ENCODE measurements around the gene SNX10.

SNX10 gene

DNA sequence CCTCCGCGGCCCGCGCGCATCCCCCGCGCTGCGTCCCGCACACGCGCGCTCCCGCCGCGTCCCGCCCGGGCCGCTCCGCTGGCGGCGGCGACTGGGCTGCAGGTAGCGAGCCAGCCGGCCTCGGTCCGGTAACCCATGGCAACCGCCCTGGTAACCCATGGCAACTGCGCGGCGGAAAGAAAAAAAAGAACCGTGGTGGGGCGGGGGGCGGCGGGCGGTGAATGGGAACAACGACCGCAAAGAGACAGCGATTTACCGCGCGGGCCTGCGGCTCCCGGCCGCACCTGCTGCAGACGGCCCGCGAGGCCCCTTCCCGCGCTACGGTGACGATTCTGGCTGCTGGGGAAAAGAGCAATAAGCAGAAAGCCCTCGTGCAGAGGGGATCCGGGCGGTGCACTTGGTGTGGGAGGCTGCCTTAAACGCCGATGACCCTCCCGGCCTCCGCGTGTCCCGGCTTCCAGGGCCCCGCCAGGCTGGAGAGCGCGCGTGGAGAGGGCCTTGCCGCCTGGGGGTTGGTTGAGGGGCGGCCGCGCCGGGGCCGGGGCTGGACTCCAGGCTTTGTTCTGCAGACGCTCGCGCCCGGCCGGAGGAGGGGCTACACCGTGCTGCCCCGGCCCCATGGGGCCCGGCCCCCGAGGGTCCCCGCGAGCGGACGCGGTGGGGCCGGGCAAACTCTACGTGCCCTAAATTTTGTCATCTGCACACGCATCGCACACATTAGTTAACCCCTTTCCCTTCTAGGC, 84.7 kb downstream of the SNX10 start:
- Histone ChIP-seq H3K9ac (ENCODE audit: low read depth, low read length) (peak overlapping the region; percentile 39), H3K4me3 (ENCODE audit: low read depth, low read length) (peak overlapping the region; percentile 73), H3K36me3 (ENCODE audit: control insufficient read depth, insufficient read depth, low read length) (no peaks in the 10 kb centered on the region), H3K27me3 (ENCODE audit: control insufficient read depth, insufficient read depth, low read length) (peaks cover 6% of the 10 kb centered on the region), H3K4me1 (ENCODE audit: control insufficient read depth, insufficient read depth, low read length) (peaks cover 11% of the 10 kb centered on the region), H3K9me3 (ENCODE audit: control insufficient read depth, insufficient read depth, low read length) (no peaks in the 10 kb centered on the region)

DNA sequence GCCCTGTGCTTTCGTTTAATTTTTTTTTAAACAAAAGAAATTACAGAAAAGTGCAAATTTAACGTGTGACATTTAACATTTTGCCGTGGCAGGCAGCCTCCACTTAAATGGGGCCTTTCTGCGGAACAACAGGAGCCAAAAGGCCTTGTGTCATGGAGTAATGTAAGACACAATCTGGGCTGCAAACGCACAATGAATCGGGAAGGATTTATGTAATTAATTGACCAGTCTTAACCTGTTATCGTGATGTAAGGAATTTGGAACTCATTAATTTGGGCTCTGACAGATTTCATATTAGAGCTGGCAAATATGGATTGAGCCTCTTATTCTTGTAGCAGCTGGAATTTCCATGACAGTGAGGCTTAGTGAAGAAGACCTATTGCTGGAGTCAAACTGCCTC, 86.4 kb downstream of the SNX10 start:
- Histone ChIP-seq H3K4me3 (ENCODE audit: low read depth, low read length) (no peak overlapping the region), H3K9ac (ENCODE audit: low read depth, low read length) (no peak overlapping the region), H3K36me3 (ENCODE audit: control insufficient read depth, insufficient read depth, low read length) (no peaks in the 10 kb centered on the region), H3K27me3 (ENCODE audit: control insufficient read depth, insufficient read depth, low read length) (peaks cover 6% of the 10 kb centered on the region), H3K9me3 (ENCODE audit: control insufficient read depth, insufficient read depth, low read length) (no peaks in the 10 kb centered on the region), H3K4me1 (ENCODE audit: control insufficient read depth, insufficient read depth, low read length) (peaks cover 11% of the 10 kb centered on the region)

DNA sequence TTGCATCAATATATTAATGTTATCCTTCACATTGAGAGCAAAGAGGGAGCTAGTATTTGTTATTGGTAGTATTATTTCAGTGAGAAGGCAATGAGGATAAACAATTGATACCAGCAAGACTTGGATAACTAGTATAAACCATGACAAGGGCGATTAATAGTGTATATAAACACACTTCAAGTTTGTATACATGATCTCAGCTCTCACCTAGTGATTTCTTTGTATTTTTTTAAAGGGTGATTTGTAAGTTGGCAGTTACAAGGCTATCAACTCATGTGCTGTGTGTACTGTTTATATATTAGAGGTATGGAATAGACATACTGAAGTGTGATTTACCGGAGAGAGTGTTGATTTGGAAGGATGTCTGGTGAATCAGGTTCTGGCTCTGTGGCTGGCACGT, 88.0 kb downstream of the SNX10 start:
- Histone ChIP-seq H3K36me3 (ENCODE audit: control insufficient read depth, insufficient read depth, low read length) (no peaks in the 10 kb centered on the region), H3K4me3 (ENCODE audit: low read depth, low read length) (no peak overlapping the region), H3K27me3 (ENCODE audit: control insufficient read depth, insufficient read depth, low read length) (peaks cover 6% of the 10 kb centered on the region), H3K9ac (ENCODE audit: low read depth, low read length) (no peak overlapping the region), H3K4me1 (ENCODE audit: control insufficient read depth, insufficient read depth, low read length) (peaks cover 9% of the 10 kb centered on the region), H3K9me3 (ENCODE audit: control insufficient read depth, insufficient read depth, low read length) (no peaks in the 10 kb centered on the region)

DNA sequence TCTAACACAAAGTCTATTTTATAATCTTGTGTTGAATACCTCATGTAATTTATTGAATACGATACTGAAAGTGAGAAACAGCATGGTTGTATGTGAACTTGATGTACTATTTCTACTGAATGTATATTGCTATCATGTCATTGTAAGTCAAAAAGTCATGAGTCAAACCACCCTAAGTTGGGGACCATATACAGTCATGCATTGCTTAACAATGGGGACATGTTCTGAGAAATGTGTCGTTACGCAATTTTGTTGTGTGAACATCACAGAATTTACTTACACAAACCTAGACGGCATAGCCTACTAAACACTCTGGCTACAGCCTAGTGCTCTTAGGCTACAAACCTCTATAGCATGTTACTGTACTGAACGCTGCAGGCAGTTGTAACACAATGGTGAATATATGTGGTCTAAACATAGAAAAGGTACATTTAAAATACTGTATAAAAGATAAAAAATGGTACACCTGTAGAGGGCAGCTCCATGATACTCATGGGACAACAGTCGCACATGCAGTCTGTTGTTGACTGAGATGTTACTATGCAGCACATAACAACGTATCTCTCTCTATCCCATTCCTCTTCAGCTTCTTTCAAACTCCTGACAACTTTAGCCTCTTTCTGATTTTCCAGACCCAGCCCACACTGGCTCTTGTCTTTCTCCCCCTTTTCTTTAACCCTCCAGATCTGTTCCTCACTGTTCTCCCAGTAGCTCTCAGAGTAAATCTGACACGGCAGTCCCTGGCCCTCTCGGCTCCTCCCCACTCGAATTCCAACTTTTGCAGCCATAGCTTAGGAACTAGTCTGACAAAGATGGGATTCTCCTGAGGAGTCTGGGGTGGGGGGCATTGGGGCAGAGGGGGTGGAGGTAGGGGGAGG, 90.1 kb downstream of the SNX10 start:
- Histone ChIP-seq H3K4me1 (ENCODE audit: control insufficient read depth, insufficient read depth, low read length) (no peaks in the 10 kb centered on the region), H3K36me3 (ENCODE audit: control insufficient read depth, insufficient read depth, low read length) (no peaks in the 10 kb centered on the region)

DNA sequence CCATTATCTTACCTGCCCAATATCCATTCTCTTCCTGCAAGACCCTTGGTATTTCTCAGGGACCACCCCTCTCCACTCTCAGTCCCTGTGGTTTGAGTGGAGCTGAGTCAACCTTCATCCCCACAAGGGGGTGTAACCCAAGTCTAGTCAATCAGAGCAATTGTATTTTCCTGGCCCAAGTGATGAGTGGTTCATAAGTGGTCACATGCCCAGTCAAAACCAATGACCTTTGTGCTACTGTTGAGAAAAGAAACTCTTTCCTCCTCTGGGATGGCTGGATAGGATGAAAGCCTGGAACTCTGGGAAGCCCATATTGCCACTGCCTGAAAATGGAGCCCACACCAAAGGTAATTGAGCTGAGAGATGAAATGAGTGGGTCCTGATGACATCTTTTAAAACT, 93.6 kb downstream of the SNX10 start:
- Histone ChIP-seq H3K9ac (ENCODE audit: low read depth, low read length) (no peak overlapping the region), H3K27me3 (ENCODE audit: control insufficient read depth, insufficient read depth, low read length) (no peaks in the 10 kb centered on the region), H3K4me3 (ENCODE audit: low read depth, low read length) (no peak overlapping the region), H3K36me3 (ENCODE audit: control insufficient read depth, insufficient read depth, low read length) (no peaks in the 10 kb centered on the region), H3K9me3 (ENCODE audit: control insufficient read depth, insufficient read depth, low read length) (no peaks in the 10 kb centered on the region), H3K4me1 (ENCODE audit: control insufficient read depth, insufficient read depth, low read length) (peaks cover 8% of the 10 kb centered on the region)

More for the DNA sequence above, 90.1 kb downstream of the SNX10 start:
- H3K4me3 ChIP-seq (ENCODE audit: low read depth, low read length), result no peak overlapping the region
- no peaks in the 10 kb centered on the region for H3K9me3 ChIP-seq (ENCODE audit: control insufficient read depth, insufficient read depth, low read length)
- H3K9ac ChIP-seq (ENCODE audit: low read depth, low read length), result no peak overlapping the region
- H3K27me3 ChIP-seq (ENCODE audit: control insufficient read depth, insufficient read depth, low read length), result peaks cover 6% of the 10 kb centered on the region

DNA sequence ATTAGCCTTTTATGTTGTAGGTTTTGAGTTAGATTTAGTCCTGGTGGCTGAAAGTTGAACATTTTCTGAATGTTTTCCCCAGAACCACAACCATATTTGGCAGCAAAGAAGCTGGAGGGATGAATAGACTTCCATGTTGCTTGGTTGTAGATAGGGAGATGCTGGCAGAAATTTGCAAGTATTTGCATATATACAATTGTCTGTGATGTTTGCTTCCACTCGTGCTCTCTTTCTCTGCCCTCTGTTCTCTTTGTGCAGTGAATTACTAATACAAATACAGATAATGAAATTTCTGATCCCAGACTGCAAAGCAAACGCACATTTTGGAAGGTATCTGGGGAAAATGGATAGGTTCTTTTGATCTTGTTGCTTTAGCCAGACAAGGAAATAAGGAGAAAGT, 96.1 kb downstream of the SNX10 start:
- H3K9me3 ChIP-seq (ENCODE audit: control insufficient read depth, insufficient read depth, low read length), result no peaks in the 10 kb centered on the region
- H3K9ac ChIP-seq (ENCODE audit: low read depth, low read length), result no peak overlapping the region
- H3K36me3 ChIP-seq (ENCODE audit: control insufficient read depth, insufficient read depth, low read length), result no peaks in the 10 kb centered on the region
- no peak overlapping the region for H3K4me3 ChIP-seq (ENCODE audit: low read depth, low read length)
- no peaks in the 10 kb centered on the region for H3K27me3 ChIP-seq (ENCODE audit: control insufficient read depth, insufficient read depth, low read length)
- peaks cover 8% of the 10 kb centered on the region for H3K4me1 ChIP-seq (ENCODE audit: control insufficient read depth, insufficient read depth, low read length)

DNA sequence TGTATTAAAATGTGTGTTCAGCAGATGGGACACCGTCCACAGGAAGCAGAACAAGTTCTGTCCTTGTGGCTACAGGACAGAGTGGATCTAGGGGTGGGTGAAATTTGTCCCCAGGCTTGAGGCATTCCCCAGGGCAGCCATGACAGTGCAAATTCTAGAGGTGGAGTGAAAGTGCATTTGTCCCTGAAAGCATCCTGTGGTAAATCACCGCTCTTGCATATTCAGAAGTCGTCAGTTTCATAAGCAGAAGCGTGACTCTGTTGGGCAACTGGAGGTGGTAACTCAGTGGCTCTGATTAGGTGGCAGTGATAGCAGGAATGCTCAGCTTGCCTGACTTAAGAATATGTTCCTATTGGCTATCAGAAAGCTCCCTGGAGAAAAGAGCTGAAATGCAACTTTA, 96.6 kb downstream of the SNX10 start:
- Histone ChIP-seq H3K4me1 (ENCODE audit: control insufficient read depth, insufficient read depth, low read length) (peaks cover 8% of the 10 kb centered on the region), H3K27me3 (ENCODE audit: control insufficient read depth, insufficient read depth, low read length) (no peaks in the 10 kb centered on the region), H3K9me3 (ENCODE audit: control insufficient read depth, insufficient read depth, low read length) (no peaks in the 10 kb centered on the region), H3K4me3 (ENCODE audit: low read depth, low read length) (no peak overlapping the region), H3K9ac (ENCODE audit: low read depth, low read length) (no peak overlapping the region), H3K36me3 (ENCODE audit: control insufficient read depth, insufficient read depth, low read length) (no peaks in the 10 kb centered on the region)

DNA sequence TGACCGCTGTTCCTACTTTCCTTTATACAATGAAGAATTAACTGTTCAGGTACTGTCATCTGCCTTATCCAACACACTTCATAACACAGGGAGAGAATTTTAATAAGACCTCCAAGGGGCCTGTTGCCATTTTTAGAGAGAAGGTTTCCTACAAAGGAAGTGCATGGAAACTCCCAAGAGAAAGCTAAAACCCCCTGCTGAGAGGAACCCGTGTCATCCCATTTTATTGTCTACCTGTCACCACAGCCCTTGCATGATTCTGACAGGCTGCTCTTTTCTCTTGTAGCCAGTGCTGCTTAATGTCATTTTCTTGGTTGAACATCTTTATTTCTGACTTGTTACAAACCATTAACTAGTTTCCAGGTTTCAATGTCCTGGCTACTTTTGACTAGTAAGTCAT, 98.4 kb downstream of the SNX10 start:
- H3K9ac ChIP-seq (ENCODE audit: low read depth, low read length), result no peak overlapping the region
- no peak overlapping the region for H3K4me3 ChIP-seq (ENCODE audit: low read depth, low read length)
- no peaks in the 10 kb centered on the region for H3K27me3 ChIP-seq (ENCODE audit: control insufficient read depth, insufficient read depth, low read length)
- H3K36me3 ChIP-seq (ENCODE audit: control insufficient read depth, insufficient read depth, low read length), result no peaks in the 10 kb centered on the region
- no peaks in the 10 kb centered on the region for H3K9me3 ChIP-seq (ENCODE audit: control insufficient read depth, insufficient read depth, low read length)
- peaks cover 8% of the 10 kb centered on the region for H3K4me1 ChIP-seq (ENCODE audit: control insufficient read depth, insufficient read depth, low read length)

DNA sequence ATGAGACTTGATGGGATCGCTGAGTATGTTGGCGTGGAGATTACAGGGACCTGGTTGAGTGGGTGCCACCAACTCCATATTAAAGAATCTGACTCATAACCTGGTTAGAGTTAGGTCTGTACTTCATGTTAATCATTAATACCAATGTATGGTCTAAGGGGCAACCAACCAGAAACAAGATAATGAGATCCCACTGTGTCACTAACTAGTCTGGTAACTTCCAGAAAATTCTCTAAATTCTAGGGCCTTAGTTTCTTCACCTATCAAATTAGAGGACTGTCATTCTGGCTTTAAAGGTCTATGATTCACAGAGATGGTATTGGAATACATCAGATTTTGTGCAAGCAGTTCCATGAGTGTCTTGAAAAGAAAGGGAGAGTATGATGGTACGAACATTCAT, 102.2 kb downstream of the SNX10 start:
- H3K4me3 ChIP-seq (ENCODE audit: low read depth, low read length), result no peak overlapping the region
- no peak overlapping the region for H3K9ac ChIP-seq (ENCODE audit: low read depth, low read length)
- H3K36me3 ChIP-seq (ENCODE audit: control insufficient read depth, insufficient read depth, low read length), result no peaks in the 10 kb centered on the region
- H3K27me3 ChIP-seq (ENCODE audit: control insufficient read depth, insufficient read depth, low read length), result peaks cover 5% of the 10 kb centered on the region
- H3K9me3 ChIP-seq (ENCODE audit: control insufficient read depth, insufficient read depth, low read length), result no peaks in the 10 kb centered on the region
- H3K4me1 ChIP-seq (ENCODE audit: control insufficient read depth, insufficient read depth, low read length), result peaks cover 9% of the 10 kb centered on the region

DNA sequence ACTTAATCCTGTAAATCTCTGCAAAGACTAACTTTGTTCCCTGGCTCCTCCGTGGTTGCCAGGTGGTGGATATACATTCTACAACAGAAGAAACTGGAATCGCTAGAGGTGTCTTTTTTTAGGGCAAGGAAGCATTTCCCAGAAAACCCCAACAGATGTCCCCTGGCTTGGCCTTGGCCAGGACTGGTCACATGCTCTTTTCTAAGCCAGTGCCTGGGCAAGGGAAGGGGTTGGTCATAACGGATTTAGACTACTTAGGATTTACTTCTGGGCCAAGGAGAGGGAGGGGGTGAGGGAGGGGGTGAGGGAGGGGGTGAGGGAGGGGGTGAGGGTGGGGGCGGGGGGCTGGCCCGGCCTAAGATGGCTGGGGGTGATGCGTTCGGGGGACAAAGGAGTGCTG, 105.7 kb downstream of the SNX10 start:
- peaks cover 7% of the 10 kb centered on the region for H3K27me3 ChIP-seq (ENCODE audit: control insufficient read depth, insufficient read depth, low read length)

DNA sequence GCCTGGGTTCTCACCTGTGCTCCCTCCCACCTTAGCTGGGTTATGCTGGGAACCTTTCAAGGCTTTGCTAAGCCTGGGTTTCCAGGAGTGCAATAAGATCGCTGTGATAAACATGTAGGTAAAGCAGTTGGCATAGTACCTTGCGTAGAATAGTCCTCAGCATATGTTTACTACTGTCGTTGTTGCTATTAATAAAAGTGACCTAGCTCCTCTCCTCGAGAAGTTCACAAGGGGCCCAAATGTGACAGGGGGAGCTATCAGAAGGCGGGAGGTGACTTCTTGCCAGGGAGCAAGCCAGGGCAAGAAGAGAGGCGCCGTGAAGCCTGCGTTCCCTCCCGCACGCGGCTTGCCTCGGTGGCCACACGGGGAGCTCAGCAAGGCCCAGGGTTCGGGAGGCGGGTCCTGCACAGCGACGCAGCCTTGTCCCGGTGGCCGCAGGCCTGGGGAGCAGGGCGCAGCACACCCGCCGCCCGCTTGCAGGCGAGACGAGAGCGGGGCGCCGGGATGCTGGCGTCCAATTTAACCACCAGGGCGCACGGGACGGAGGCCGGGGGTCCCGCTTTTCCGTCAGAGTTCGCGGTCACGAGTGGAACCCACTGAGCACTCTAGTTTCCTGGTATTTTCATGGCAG, 106.2 kb downstream of the SNX10 start:
- H3K4me1 ChIP-seq (ENCODE audit: control insufficient read depth, insufficient read depth, low read length), result peaks cover 9% of the 10 kb centered on the region

More for the DNA sequence above, 105.7 kb downstream of the SNX10 start:
- Histone ChIP-seq H3K36me3 (ENCODE audit: control insufficient read depth, insufficient read depth, low read length) (no peaks in the 10 kb centered on the region), H3K9ac (ENCODE audit: low read depth, low read length) (no peak overlapping the region), H3K9me3 (ENCODE audit: control insufficient read depth, insufficient read depth, low read length) (no peaks in the 10 kb centered on the region), H3K4me1 (ENCODE audit: control insufficient read depth, insufficient read depth, low read length) (peaks cover 9% of the 10 kb centered on the region), H3K4me3 (ENCODE audit: low read depth, low read length) (peak overlapping the region; percentile 75)

More for the DNA sequence above, 106.2 kb downstream of the SNX10 start:
- H3K27me3 ChIP-seq (ENCODE audit: control insufficient read depth, insufficient read depth, low read length), result peaks cover 7% of the 10 kb centered on the region
- no peaks in the 10 kb centered on the region for H3K9me3 ChIP-seq (ENCODE audit: control insufficient read depth, insufficient read depth, low read length)
- peak overlapping the region; percentile 75 for H3K4me3 ChIP-seq (ENCODE audit: low read depth, low read length)
- no peaks in the 10 kb centered on the region for H3K36me3 ChIP-seq (ENCODE audit: control insufficient read depth, insufficient read depth, low read length)
- peak overlapping the region; percentile 29 for H3K9ac ChIP-seq (ENCODE audit: low read depth, low read length)

Measured in iPS-15b (cell line).